GM21786 (cell line): ENCODE data around the gene DHRSX.
"Not testable (repeated sequence)": the region's sequence is repeated elsewhere in the genome, so short reads cannot be mapped to it uniquely, and the experiment has no call there.

Experiments
- ATAC-seq: cut with Tn5 transposase; IDR thresholded peaks from one replicate; pipeline ENCODE4 v1.9.1; 2021; ENCODE audit not compliant: unreplicated experiment

DHRSX gene

GRCh38 chrX:2520539-2520938, 19.8 kb upstream of the DHRSX start:
- no peak for ATAC-seq

- ATAC-seq: not testable (repeated sequence)
These were observed 18.9 kb upstream of the DHRSX start for GRCh38 chrX:2519638-2520037.

GRCh38 chrX:2517055-2517454, 16.3 kb upstream of the DHRSX start:
- peak; percentile 6 for ATAC-seq

GRCh38 chrX:2516623-2517022, 15.8 kb upstream of the DHRSX start:
- ATAC-seq: peak; percentile 63

- ATAC-seq: no peak
These were observed 13.4 kb upstream of the DHRSX start for GRCh38 chrX:2514131-2514530.

- no peak for ATAC-seq
These were observed 12.4 kb upstream of the DHRSX start for GRCh38 chrX:2513121-2513664.

- ATAC-seq: no peak
These were observed 11.7 kb upstream of the DHRSX start for GRCh38 chrX:2512501-2512900.

- ATAC-seq: no peak
These were observed 10.6 kb upstream of the DHRSX start for GRCh38 chrX:2511326-2511725.

- no peak for ATAC-seq
These were observed 8.0 kb upstream of the DHRSX start for GRCh38 chrX:2508648-2509335.

GRCh38 chrX:2507904-2508627, 7.3 kb upstream of the DHRSX start:
- no peak for ATAC-seq

GRCh38 chrX:2507196-2507595, 6.4 kb upstream of the DHRSX start:
- no peak for ATAC-seq

GRCh38 chrX:2505341-2505740, 4.6 kb upstream of the DHRSX start:
- ATAC-seq: not testable (repeated sequence)

- ATAC-seq: no peak
These were observed 4.0 kb upstream of the DHRSX start for GRCh38 chrX:2504706-2505332.

GRCh38 chrX:2503591-2504500, 3.1 kb upstream of the DHRSX start:
- no peak for ATAC-seq

- ATAC-seq: no peak
These were observed 2.1 kb upstream of the DHRSX start for GRCh38 chrX:2502668-2503519.

- ATAC-seq: no peak
These were observed 1.4 kb upstream of the DHRSX start for GRCh38 chrX:2502120-2502667.

GRCh38 chrX:2501559-2502102, 855 bp upstream of the DHRSX start:
- ATAC-seq: no peak

GRCh38 chrX:2500091-2500802, 529 bp downstream of the DHRSX start:
- ATAC-seq: peak; percentile 54

- no peak for ATAC-seq
These were observed 1.3 kb downstream of the DHRSX start for GRCh38 chrX:2499507-2499906.
